Measurements from ENCODE around the gene EIF5.

GRCh38 chr14:103293465-103293864 lies 40.6 kb upstream of the EIF5 start:
- TF ChIP-seq POLR2AphosphoS5 (IDR thresholded peaks at IDR 0.05) (no peak), EP300 (IDR thresholded peaks at IDR 0.05) (no peak), CTCF (IDR thresholded peaks at IDR 0.05) (no peak)
